Measurements from ENCODE around the gene HUNK.

Gene HUNK

DNA sequence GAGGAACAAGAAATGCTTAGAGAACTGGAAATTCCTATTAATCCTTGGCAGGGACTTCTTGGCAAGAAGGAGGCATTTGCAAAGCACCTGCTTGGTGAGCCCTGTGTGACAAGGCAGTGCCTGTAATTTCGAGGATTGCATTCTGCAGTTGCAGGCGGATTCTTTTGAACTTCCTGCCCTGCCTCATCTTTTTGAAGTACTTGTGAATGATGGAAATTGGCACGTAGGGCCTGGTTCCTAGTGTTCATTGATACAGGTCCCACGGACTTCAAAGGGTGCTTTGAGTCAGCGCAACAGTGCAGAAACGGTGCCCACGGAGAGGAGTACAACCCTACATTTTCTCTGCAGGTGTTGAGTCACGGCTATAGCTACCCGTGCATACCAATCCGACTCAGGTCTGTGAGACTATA is 6.4 kb downstream of the HUNK start:
- TF ChIP-seq, protein P1, sequence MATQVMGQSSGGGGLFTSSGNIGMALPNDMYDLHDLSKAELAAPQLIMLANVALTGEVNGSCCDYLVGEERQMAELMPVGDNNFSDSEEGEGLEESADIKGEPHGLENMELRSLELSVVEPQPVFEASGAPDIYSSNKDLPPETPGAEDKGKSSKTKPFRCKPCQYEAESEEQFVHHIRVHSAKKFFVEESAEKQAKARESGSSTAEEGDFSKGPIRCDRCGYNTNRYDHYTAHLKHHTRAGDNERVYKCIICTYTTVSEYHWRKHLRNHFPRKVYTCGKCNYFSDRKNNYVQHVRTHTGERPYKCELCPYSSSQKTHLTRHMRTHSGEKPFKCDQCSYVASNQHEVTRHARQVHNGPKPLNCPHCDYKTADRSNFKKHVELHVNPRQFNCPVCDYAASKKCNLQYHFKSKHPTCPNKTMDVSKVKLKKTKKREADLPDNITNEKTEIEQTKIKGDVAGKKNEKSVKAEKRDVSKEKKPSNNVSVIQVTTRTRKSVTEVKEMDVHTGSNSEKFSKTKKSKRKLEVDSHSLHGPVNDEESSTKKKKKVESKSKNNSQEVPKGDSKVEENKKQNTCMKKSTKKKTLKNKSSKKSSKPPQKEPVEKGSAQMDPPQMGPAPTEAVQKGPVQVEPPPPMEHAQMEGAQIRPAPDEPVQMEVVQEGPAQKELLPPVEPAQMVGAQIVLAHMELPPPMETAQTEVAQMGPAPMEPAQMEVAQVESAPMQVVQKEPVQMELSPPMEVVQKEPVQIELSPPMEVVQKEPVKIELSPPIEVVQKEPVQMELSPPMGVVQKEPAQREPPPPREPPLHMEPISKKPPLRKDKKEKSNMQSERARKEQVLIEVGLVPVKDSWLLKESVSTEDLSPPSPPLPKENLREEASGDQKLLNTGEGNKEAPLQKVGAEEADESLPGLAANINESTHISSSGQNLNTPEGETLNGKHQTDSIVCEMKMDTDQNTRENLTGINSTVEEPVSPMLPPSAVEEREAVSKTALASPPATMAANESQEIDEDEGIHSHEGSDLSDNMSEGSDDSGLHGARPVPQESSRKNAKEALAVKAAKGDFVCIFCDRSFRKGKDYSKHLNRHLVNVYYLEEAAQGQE (IDR thresholded peaks at IDR 0.05; ENCODE audit: insufficient read depth in 1 of 2, low read depth in 2 of 2, low read length in 2 of 2) = no peak
- no peak for TF ChIP-seq SIN3A (IDR thresholded peaks at IDR 0.05; ENCODE audit: borderline replicate concordance, insufficient read depth, low read length)
- no peak for TF ChIP-seq POLR2AphosphoS5 (IDR thresholded peaks at IDR 0.05; ENCODE audit: low read depth, low read length)
- no peak for TF ChIP-seq FOXP2 (optimal IDR thresholded peaks at IDR 0.05; ENCODE audit: borderline replicate concordance, extremely low read depth, extremely low read length, insufficient read depth)

DNA sequence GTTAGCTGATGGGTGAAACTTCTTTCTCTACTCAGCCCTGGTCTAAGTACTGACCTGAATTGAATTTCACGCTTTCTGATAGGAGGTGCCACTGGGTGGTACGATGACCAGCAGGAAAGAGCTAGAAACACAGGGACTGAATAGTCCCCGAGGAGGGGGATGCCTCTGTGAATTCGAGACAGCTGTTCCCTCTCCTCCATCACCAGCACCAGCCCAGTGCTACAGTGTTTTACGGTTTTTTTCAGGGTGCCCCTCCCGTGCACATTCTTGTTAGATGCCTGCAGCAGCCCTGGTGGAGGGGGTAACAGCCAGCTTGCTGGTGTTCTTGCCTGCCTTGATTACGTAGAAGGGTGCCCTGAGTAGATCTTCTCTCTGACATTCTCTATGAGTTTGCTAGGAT is 7.1 kb downstream of the HUNK start:
- no peak for TF ChIP-seq SIN3A (IDR thresholded peaks at IDR 0.05; ENCODE audit: borderline replicate concordance, insufficient read depth, low read length)
- TF ChIP-seq POLR2AphosphoS5 (IDR thresholded peaks at IDR 0.05; ENCODE audit: low read depth, low read length) = no peak
- TF ChIP-seq TAF1 (IDR thresholded peaks at IDR 0.05; ENCODE audit: borderline replicate concordance, insufficient read depth, low read length) = no peak
- TF ChIP-seq, protein P1 (IDR thresholded peaks at IDR 0.05; ENCODE audit: insufficient read depth in 1 of 2, low read depth in 2 of 2, low read length in 2 of 2) = no peak
- TF ChIP-seq FOXP2 (optimal IDR thresholded peaks at IDR 0.05; ENCODE audit: borderline replicate concordance, extremely low read depth, extremely low read length, insufficient read depth) = no peak

DNA sequence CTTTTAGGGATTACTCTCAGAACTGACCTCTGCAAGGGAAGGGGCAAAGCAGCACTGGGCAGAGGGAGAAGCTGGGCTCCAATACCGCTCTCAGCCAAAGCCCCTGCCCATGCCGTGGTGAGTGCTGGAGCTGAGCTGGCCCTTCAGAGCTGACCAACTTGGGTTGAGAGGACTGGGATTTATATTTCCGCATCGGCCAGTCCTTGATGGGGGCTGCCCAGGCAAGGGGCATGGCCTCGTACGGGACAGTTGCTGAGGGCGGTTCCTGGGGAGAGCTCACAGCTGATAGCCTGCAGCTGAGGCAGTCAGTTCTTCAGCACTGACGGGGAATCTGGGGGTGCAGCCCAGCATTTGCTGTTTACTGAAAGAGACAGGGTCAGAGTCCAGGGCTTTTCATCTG is 8.0 kb downstream of the HUNK start:
- TF ChIP-seq TAF1 (IDR thresholded peaks at IDR 0.05; ENCODE audit: borderline replicate concordance, insufficient read depth, low read length) = no peak
- TF ChIP-seq POLR2AphosphoS5 (IDR thresholded peaks at IDR 0.05; ENCODE audit: low read depth, low read length) = no peak
- no peak for TF ChIP-seq SIN3A (IDR thresholded peaks at IDR 0.05; ENCODE audit: borderline replicate concordance, insufficient read depth, low read length)
- TF ChIP-seq FOXP2 (optimal IDR thresholded peaks at IDR 0.05; ENCODE audit: borderline replicate concordance, extremely low read depth, extremely low read length, insufficient read depth) = no peak
- TF ChIP-seq, protein P1 (IDR thresholded peaks at IDR 0.05; ENCODE audit: insufficient read depth in 1 of 2, low read depth in 2 of 2, low read length in 2 of 2) = no peak

DNA sequence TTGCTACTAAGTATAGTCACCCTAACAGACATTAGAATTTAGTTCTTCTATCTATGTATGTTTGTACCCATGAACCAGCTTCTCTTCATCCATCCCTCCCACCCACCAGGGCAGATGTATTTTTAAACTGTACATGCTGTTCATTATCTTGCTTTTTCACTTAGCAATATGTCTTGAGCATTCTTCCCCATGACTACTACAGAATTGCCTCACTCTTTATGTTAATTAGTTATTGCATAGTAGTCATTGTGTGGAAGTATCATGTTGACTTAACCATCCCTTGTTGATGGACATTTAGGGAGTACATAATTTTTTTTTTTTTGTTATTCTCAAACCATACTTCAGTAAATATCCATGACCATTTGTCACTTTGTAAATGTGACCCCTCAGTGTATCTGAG is 9.9 kb downstream of the HUNK start:
- TF ChIP-seq, protein P1 (IDR thresholded peaks at IDR 0.05; ENCODE audit: insufficient read depth in 1 of 2, low read depth in 2 of 2, low read length in 2 of 2) = no peak
- TF ChIP-seq SIN3A (IDR thresholded peaks at IDR 0.05; ENCODE audit: borderline replicate concordance, insufficient read depth, low read length) (no peak), FOXP2 (optimal IDR thresholded peaks at IDR 0.05; ENCODE audit: borderline replicate concordance, extremely low read depth, extremely low read length, insufficient read depth) (no peak), TAF1 (IDR thresholded peaks at IDR 0.05; ENCODE audit: borderline replicate concordance, insufficient read depth, low read length) (no peak), POLR2AphosphoS5 (IDR thresholded peaks at IDR 0.05; ENCODE audit: low read depth, low read length) (no peak)

DNA sequence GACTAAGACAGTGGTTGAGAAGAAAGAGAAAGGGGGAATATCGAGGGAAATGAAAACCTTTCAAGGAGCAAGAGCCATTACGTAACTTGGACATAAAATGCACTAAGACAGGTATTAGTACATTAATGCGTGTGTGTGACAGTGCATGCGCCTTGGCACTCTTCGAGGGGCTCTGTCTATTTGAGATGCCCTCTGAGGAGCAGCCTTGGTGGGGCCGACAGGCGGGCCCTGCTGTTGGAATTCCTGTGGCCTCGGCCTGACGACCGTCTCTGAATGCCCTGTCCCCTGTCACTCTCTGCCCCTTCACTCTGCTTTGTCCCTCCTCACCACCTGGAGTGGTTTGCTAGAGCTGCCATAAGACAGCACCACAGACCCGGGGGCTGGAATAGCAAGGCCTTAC is 12.3 kb downstream of the HUNK start:
- TF ChIP-seq TAF1 (IDR thresholded peaks at IDR 0.05; ENCODE audit: borderline replicate concordance, insufficient read depth, low read length) (no peak), POLR2AphosphoS5 (IDR thresholded peaks at IDR 0.05; ENCODE audit: low read depth, low read length) (no peak), FOXP2 (optimal IDR thresholded peaks at IDR 0.05; ENCODE audit: borderline replicate concordance, extremely low read depth, extremely low read length, insufficient read depth) (no peak), SIN3A (IDR thresholded peaks at IDR 0.05; ENCODE audit: borderline replicate concordance, insufficient read depth, low read length) (no peak)
- TF ChIP-seq, protein P1 (IDR thresholded peaks at IDR 0.05; ENCODE audit: insufficient read depth in 1 of 2, low read depth in 2 of 2, low read length in 2 of 2) = no peak
